ENCODE measurements around the gene LRRC71. TPM values are rescaled to one million over a fixed set of nuclear protein-coding genes. Genes with fewer than 3 reads are reported as not detected.

Gene LRRC71
- total RNA-seq, 2 experiments from 2014 or later, result not detected

- Mint-ChIP-seq H3K27me3 (no peaks in the 10 kb centered on the region), H3K4me1 (peaks cover 15% of the 10 kb centered on the region), H3K27ac (no peak overlapping the region), H3K9me3 (ENCODE audit: low read depth) (no peaks in the 10 kb centered on the region), H3K4me3 (no peak overlapping the region), H3K36me3 (ENCODE audit: low read depth) (peaks cover 3% of the 10 kb centered on the region)
- DNase-seq (no peak), ATAC-seq (no peak)
- intact Hi-C loops (cut with DNase I, micrococcal nuclease), result no loop called here
- ChIA-PET POLR2A (no interaction called here), CTCF (interaction anchor here (0.6 kb wide), 1 partner anchor 21 kb away, joined by 3 read pairs; no protein-coding TSS in a partner anchor)
Observed at GRCh38 chr1:156957634-156958033, 37.2 kb downstream of the LRRC71 start.

DNA sequence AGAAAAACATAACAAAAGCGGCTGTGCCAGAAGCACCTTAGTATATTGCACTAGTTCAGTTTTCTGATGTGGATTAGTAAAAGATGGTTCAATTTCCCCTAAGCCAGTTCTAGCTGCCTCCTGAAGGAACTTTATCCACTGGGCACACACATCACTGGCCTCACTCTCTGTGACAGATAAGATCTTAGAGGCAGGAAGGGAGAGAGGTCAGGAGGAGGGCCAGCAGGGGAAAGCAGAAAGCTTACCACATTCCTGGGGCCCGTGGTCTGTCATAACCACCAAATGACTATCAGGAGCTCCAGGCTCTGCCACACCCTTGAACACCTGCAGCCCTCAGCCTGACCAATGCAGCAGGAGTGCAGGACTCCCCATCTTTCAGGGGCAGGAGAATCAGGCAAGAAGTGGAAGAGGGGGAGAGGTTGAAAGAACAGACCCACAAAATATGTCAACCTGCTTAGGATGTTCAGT is 37.8 kb downstream of the LRRC71 start:
- ATAC-seq (no peak), DNase-seq (no peak)
- intact Hi-C loops (cut with DNase I, micrococcal nuclease), result no loop called here
- no peak overlapping the region for H3K27ac Mint-ChIP-seq
- no peaks in the 10 kb centered on the region for H3K9me3 Mint-ChIP-seq (ENCODE audit: low read depth)
- ChIA-PET POLR2A (no interaction called here), CTCF (no interaction called here)
- peaks cover 3% of the 10 kb centered on the region for H3K36me3 Mint-ChIP-seq (ENCODE audit: low read depth)
- H3K4me1 Mint-ChIP-seq, result peaks cover 21% of the 10 kb centered on the region
- no peaks in the 10 kb centered on the region for H3K27me3 Mint-ChIP-seq
- no peak overlapping the region for H3K4me3 Mint-ChIP-seq

DNA sequence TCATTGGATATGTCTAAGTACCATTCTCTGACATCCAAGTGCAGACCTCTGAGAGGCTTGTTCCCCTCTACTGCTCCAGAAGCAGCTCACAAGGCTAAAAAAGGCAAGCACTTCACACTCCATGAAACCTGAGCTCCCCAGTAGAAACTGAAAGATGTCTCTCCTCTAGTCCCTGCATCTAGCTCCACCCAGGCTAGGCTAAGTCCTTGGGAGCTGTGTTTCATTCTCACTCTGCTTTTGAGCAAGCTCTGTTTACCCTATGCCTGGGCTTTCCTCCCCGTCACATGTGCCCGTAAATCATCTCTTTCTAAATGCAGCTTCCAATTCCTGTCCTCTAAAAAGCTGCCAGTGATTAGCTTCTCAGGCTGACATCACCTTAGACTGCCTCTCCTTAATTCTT is 39.0 kb downstream of the LRRC71 start:
- H3K4me1 Mint-ChIP-seq, result peaks cover 32% of the 10 kb centered on the region
- no peak for ATAC-seq
- ChIA-PET CTCF (interaction anchor here (0.7 to 1.1 kb wide), 5 partner anchors 9 to 131 kb away, joined by 3 to 4 read pairs (median 3); no protein-coding TSS in a partner anchor), POLR2A (no interaction called here)
- H3K36me3 Mint-ChIP-seq (ENCODE audit: low read depth), result peaks cover 3% of the 10 kb centered on the region
- no peak for DNase-seq
- H3K9me3 Mint-ChIP-seq (ENCODE audit: low read depth), result no peaks in the 10 kb centered on the region
- intact Hi-C loops (cut with DNase I, micrococcal nuclease), result no loop called here
- no peaks in the 10 kb centered on the region for H3K27me3 Mint-ChIP-seq
- no peak overlapping the region for H3K27ac Mint-ChIP-seq
- H3K4me3 Mint-ChIP-seq, result no peak overlapping the region

DNA sequence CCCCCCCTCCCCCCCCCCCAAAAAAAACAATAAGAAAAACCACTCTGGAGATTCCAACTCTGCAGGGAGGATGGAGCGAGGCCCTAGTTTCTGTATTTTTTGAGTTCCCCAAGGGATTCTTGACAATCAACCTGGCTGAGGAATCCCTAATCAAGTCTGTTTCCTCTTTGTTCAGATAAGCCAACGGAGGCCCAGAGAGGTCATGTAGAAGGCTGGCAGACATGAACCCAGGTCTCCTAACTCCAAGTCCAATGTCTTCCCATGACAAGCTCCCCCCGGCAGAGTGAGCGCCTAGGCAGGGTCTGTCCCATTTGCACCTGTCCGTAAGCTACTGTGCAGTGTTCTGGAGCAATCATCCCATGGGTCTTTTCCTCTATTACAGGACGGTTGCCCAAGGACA is 39.5 kb downstream of the LRRC71 start:
- DNase-seq, result no peak
- Mint-ChIP-seq H3K27me3 (no peaks in the 10 kb centered on the region), H3K27ac (no peak overlapping the region), H3K36me3 (ENCODE audit: low read depth) (no peaks in the 10 kb centered on the region), H3K4me3 (no peak overlapping the region), H3K4me1 (peaks cover 33% of the 10 kb centered on the region), H3K9me3 (ENCODE audit: low read depth) (no peaks in the 10 kb centered on the region)
- POLR2A ChIA-PET, result no interaction called here
- intact Hi-C loops (cut with DNase I, micrococcal nuclease), result loop anchor here in 1 of 2 experiments (5.0 kb wide), 1 partner anchor 68 kb away; the partner anchor contains the start of gene PEAR1
- no peak for ATAC-seq
- CTCF ChIA-PET, result interaction anchor here (0.7 to 1.1 kb wide), 6 partner anchors 9 to 130 kb away, joined by 3 to 4 read pairs (median 3); no protein-coding TSS in a partner anchor

GRCh38 chr1:156961709-156962108 is 41.3 kb downstream of the LRRC71 start:
- H3K27ac Mint-ChIP-seq, result no peak overlapping the region
- H3K9me3 Mint-ChIP-seq (ENCODE audit: low read depth), result no peaks in the 10 kb centered on the region
- ChIA-PET POLR2A (no interaction called here), CTCF (interaction anchor here (0.8 to 1.4 kb wide), 3 partner anchors 49 to 272 kb away, joined by 3 read pairs; no protein-coding TSS in a partner anchor)
- DNase-seq (peak; percentile 67), ATAC-seq (peak; percentile 91)
- no peaks in the 10 kb centered on the region for H3K27me3 Mint-ChIP-seq
- peaks cover 33% of the 10 kb centered on the region for H3K4me1 Mint-ChIP-seq
- no peaks in the 10 kb centered on the region for H3K36me3 Mint-ChIP-seq (ENCODE audit: low read depth)
- no peak overlapping the region for H3K4me3 Mint-ChIP-seq
- intact Hi-C loops (cut with DNase I, micrococcal nuclease), result loop anchor here (1.0 to 5.0 kb wide), 2 partner anchors 69 kb away; partner anchors contain the start of gene PEAR1 (in 1 of the 2)

DNA sequence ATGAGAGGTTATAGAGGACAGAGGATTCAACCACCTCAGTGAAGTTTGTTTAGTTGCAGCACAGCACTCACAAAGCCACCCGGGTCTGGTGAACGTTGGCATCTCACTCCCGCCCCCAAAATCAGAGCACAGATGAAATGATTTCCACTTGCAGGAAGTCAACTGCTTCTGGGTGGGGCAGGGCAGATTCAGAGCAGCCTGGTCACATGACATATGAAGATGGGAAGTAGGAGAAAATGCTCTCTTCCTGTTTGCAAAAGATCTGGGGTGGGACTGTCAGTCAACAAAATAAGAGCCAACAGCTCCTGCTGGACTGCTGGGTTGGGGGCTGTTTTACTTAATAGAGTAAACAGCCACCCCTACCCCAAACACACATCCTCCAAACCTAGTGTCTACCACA is 43.2 kb downstream of the LRRC71 start:
- Mint-ChIP-seq H3K4me3 (peak overlapping the region; percentile 65), H3K27ac (peak overlapping the region; percentile 85), H3K9me3 (ENCODE audit: low read depth) (no peaks in the 10 kb centered on the region), H3K4me1 (peaks cover 33% of the 10 kb centered on the region), H3K27me3 (no peaks in the 10 kb centered on the region), H3K36me3 (ENCODE audit: low read depth) (no peaks in the 10 kb centered on the region)
- peak; percentile 58 for DNase-seq
- POLR2A ChIA-PET, result no interaction called here
- ATAC-seq, result peak; percentile 75
- intact Hi-C loops (cut with DNase I, micrococcal nuclease), result loop anchor here in 1 of 2 experiments (5.0 kb wide), 1 partner anchor 71 kb away; the partner anchor contains the start of gene PEAR1
- CTCF ChIA-PET, result interaction anchor here (0.7 to 1.4 kb wide), 3 partner anchors 13 to 102 kb away, joined by 3 to 6 read pairs (median 4); no protein-coding TSS in a partner anchor

DNA sequence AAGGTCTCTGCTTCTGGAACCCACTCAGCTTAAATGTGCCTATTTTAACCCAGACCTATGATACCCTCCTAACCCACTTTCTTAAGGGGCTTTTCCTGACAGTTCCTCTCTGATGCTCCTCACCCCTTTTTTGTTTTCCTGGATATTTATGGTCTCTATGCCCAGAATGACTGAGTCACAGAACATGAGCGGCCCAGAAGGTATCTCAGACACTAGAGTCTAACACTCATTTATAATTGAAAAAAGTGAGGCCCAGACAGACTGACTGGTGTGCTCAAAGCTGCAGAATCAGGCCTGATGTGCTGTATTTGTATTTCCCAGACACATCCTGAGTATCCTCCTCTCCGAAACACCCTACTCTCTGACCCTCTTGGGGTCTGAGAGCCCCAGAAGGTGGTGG is 44.0 kb downstream of the LRRC71 start:
- intact Hi-C loops (cut with DNase I, micrococcal nuclease), result loop anchor here in 1 of 2 experiments (5.0 kb wide), 1 partner anchor 72 kb away; the partner anchor contains the start of gene PEAR1
- POLR2A ChIA-PET, result no interaction called here
- Mint-ChIP-seq H3K27me3 (peaks cover under 1% of the 10 kb centered on the region), H3K4me1 (peaks cover 32% of the 10 kb centered on the region), H3K36me3 (ENCODE audit: low read depth) (no peaks in the 10 kb centered on the region), H3K4me3 (no peak overlapping the region), H3K9me3 (ENCODE audit: low read depth) (no peaks in the 10 kb centered on the region), H3K27ac (peak overlapping the region; percentile 85)
- CTCF ChIA-PET, result interaction anchor here (0.9 to 1.4 kb wide), 2 partner anchors 37 to 74 kb away, joined by 3 to 6 read pairs; no protein-coding TSS in a partner anchor
- ATAC-seq (no peak), DNase-seq (no peak)

GRCh38 chr1:156969496-156969895 is 49.1 kb downstream of the LRRC71 start:
- CTCF ChIA-PET, result interaction anchor here (0.7 to 1.4 kb wide), 2 partner anchors 11 to 105 kb away, joined by 3 to 4 read pairs; no protein-coding TSS in a partner anchor
- H3K4me1 Mint-ChIP-seq, result no peaks in the 10 kb centered on the region
- peaks cover 2% of the 10 kb centered on the region for H3K27me3 Mint-ChIP-seq
- H3K27ac Mint-ChIP-seq, result no peak overlapping the region
- DNase-seq (no peak), ATAC-seq (no peak)
- POLR2A ChIA-PET, result no interaction called here
- H3K36me3 Mint-ChIP-seq (ENCODE audit: low read depth), result no peaks in the 10 kb centered on the region
- H3K9me3 Mint-ChIP-seq (ENCODE audit: low read depth), result no peaks in the 10 kb centered on the region
- no peak overlapping the region for H3K4me3 Mint-ChIP-seq
- intact Hi-C loops (cut with DNase I, micrococcal nuclease), result no loop called here

DNA sequence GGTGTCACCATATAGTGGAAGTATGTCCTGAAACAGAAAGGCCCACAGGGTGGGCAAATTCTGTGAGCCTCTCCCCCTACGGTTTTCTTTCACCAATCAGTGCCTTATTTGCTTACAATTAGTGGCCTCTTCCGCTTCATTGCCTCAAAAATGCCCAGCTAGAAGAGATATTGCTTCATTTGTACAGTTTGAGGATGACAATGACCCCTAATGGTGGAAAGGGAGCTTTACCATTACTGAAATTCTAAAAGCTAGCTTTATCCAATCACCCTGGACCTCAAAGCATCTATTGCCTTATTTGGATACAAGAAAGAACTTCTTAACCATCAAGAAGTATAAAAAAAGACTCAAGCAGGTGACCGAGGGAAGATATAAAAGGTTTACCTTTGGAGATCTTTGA is 49.6 kb downstream of the LRRC71 start:
- H3K36me3 Mint-ChIP-seq (ENCODE audit: low read depth), result no peaks in the 10 kb centered on the region
- ChIA-PET POLR2A (no interaction called here), CTCF (interaction anchor here (0.7 to 1.4 kb wide), 5 partner anchors 10 to 108 kb away, joined by 3 to 4 read pairs (median 3); no protein-coding TSS in a partner anchor)
- no peak overlapping the region for H3K4me3 Mint-ChIP-seq
- intact Hi-C loops (cut with DNase I, micrococcal nuclease), result no loop called here
- H3K27me3 Mint-ChIP-seq, result peaks cover 4% of the 10 kb centered on the region
- no peaks in the 10 kb centered on the region for H3K4me1 Mint-ChIP-seq
- ATAC-seq (no peak), DNase-seq (no peak)
- no peaks in the 10 kb centered on the region for H3K9me3 Mint-ChIP-seq (ENCODE audit: low read depth)
- no peak overlapping the region for H3K27ac Mint-ChIP-seq

- ChIA-PET CTCF (interaction anchor here (1.5 kb wide), 1 partner anchor 284 kb away, joined by 3 read pairs; no protein-coding TSS in a partner anchor), POLR2A (no interaction called here)
- H3K36me3 Mint-ChIP-seq (ENCODE audit: low read depth), result no peaks in the 10 kb centered on the region
- intact Hi-C loops (cut with DNase I, micrococcal nuclease), result no loop called here
- no peaks in the 10 kb centered on the region for H3K4me1 Mint-ChIP-seq
- no peaks in the 10 kb centered on the region for H3K9me3 Mint-ChIP-seq (ENCODE audit: low read depth)
- no peak overlapping the region for H3K4me3 Mint-ChIP-seq
- H3K27me3 Mint-ChIP-seq, result peaks cover 7% of the 10 kb centered on the region
- DNase-seq, result no peak
- H3K27ac Mint-ChIP-seq, result no peak overlapping the region
- no peak for ATAC-seq
Observed at GRCh38 chr1:156973417-156973816, 53.0 kb downstream of the LRRC71 start.

- peaks cover 11% of the 10 kb centered on the region for H3K27me3 Mint-ChIP-seq
- CTCF ChIA-PET, result no interaction called here
Observed at GRCh38 chr1:156975084-156975483, 54.7 kb downstream of the LRRC71 start.

GRCh38 chr1:156980551-156980950 is 60.1 kb downstream of the LRRC71 start:
- POLR2A ChIA-PET, result no interaction called here
- Mint-ChIP-seq H3K27me3 (peaks cover 12% of the 10 kb centered on the region), H3K4me1 (no peaks in the 10 kb centered on the region), H3K36me3 (ENCODE audit: low read depth) (no peaks in the 10 kb centered on the region), H3K9me3 (ENCODE audit: low read depth) (no peaks in the 10 kb centered on the region), H3K27ac (no peak overlapping the region), H3K4me3 (no peak overlapping the region)
- CTCF ChIA-PET, result interaction anchor here (1.0 kb wide), 1 partner anchor 11 kb away, joined by 3 read pairs; no protein-coding TSS in a partner anchor
- DNase-seq (no peak), ATAC-seq (no peak)
- intact Hi-C loops (cut with DNase I, micrococcal nuclease), result no loop called here

More at GRCh38 chr1:156975084-156975483, 54.7 kb downstream of the LRRC71 start:
- POLR2A ChIA-PET, result no interaction called here
- intact Hi-C loops (cut with DNase I, micrococcal nuclease), result no loop called here
- Mint-ChIP-seq H3K27ac (no peak overlapping the region), H3K36me3 (ENCODE audit: low read depth) (no peaks in the 10 kb centered on the region), H3K4me3 (no peak overlapping the region), H3K4me1 (no peaks in the 10 kb centered on the region), H3K9me3 (ENCODE audit: low read depth) (no peaks in the 10 kb centered on the region)
- DNase-seq (no peak), ATAC-seq (no peak)
